Hippocampal formation (tissue), 2 donors: ENCODE measurements around the gene OR12D1.

Experiments used
- DNase-seq, 2 donors: peaks; one replicate each; lab custom pipeline; 2025; lab: John Stamatoyannopoulos, UW

Gene OR12D1

DNA sequence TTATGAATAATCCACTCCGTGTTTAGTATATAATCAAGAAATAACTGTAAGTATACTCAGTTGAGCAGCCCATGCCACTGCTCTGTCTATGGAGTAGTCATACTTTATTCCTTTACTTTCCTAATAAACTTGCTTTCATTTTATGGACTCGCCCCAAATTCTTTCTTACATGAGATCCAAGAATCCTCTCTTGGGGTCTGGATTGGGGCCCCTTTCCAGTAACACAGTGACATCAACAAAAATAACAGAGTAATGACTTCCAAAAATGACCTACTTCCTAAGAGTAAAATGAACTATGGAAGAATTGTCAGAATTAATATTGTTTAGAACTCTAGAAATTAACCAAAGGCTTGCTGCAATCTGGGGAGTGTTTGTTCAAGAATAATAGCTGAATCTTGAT, 51.1 kb downstream of the OR12D1 start:
- no peak for DNase-seq

GRCh38 chr6:29466241-29466640, 51.5 kb downstream of the OR12D1 start:
- DNase-seq, result no peak
